ENCODE data around the gene CPOX. TPM values are rescaled to one million over a fixed set of nuclear protein-coding genes. Genes with fewer than 3 reads are reported as not detected.

Gene CPOX
- total and polyA plus RNA-seq, 10 of the 15 experiments (the other 5 are each of a cell fraction or from before 2014, with no cell fraction given): 40.7 to 72.6 (median 64.5) TPM

DNA sequence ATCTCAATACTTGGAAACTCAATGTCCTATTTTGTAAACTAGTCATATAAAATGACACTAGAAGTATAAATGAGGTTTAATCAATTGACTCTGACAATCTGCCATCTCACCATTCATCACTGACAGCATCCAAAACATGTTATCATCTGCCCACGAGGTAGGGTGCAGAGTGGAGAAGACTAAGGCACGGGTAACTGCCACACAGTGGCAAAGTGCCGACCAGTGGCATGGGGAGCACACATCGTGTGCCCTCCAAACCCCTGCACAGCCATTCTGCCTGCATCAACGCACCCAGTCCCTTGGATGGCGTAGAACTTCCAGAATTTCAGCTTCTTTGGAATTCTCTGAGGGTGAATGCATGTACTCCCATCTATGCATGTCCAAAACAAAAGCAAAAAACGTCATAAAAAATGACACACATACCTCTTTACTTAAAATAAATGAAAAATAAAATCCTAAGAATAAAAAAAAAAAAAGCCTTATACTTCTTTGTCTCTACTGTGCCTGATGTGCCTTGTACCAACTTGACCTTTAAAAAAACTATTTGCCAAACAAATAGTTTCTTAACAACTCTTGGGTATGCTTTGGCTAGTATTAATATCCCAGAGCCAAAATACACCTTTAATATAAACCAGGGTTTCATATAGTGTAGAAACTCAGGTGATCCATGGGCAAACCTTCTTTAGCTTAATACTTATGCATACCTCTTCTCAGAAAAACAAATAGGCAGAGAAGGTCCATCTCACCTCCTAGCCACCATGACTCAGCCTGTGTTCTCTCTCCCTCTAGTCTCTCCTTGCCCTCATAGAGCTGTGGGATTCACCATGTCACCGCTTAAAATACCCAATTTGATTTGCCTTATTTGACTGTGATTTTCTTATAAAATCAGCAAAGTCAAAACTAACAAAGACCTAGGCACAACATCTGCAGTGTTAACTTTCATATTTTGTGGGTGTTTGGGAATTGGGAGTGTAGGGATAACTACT is 12.7 kb downstream of the CPOX start (continued):
- TF ChIP-seq, protein P1, sequence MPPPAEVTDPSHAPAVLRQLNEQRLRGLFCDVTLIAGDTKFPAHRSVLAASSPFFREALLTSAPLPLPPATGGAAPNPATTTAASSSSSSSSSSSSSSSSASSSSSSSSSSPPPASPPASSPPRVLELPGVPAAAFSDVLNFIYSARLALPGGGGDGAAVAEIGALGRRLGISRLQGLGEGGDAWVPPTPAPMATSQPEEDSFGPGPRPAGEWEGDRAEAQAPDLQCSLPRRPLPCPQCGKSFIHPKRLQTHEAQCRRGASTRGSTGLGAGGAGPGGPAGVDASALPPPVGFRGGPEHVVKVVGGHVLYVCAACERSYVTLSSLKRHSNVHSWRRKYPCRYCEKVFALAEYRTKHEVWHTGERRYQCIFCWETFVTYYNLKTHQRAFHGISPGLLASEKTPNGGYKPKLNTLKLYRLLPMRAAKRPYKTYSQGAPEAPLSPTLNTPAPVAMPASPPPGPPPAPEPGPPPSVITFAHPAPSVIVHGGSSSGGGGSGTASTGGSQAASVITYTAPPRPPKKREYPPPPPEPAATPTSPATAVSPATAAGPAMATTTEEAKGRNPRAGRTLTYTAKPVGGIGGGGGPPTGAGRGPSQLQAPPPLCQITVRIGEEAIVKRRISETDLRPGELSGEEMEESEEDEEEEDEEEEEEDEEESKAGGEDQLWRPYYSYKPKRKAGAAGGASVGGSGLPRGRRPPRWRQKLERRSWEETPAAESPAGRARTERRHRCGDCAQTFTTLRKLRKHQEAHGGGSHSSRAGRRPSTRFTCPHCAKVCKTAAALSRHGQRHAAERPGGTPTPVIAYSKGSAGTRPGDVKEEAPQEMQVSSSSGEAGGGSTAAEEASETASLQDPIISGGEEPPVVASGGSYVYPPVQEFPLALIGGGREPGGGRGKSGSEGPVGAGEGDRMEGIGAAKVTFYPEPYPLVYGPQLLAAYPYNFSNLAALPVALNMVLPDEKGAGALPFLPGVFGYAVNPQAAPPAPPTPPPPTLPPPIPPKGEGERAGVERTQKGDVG (CRISPR knock-in tag; IDR thresholded peaks at IDR 0.05): no peak
- no peak for TF ChIP-seq NFYA (IDR thresholded peaks at IDR 0.05; ENCODE audit: borderline replicate concordance, low read depth, low read length)
- TF ChIP-seq, protein P2, sequence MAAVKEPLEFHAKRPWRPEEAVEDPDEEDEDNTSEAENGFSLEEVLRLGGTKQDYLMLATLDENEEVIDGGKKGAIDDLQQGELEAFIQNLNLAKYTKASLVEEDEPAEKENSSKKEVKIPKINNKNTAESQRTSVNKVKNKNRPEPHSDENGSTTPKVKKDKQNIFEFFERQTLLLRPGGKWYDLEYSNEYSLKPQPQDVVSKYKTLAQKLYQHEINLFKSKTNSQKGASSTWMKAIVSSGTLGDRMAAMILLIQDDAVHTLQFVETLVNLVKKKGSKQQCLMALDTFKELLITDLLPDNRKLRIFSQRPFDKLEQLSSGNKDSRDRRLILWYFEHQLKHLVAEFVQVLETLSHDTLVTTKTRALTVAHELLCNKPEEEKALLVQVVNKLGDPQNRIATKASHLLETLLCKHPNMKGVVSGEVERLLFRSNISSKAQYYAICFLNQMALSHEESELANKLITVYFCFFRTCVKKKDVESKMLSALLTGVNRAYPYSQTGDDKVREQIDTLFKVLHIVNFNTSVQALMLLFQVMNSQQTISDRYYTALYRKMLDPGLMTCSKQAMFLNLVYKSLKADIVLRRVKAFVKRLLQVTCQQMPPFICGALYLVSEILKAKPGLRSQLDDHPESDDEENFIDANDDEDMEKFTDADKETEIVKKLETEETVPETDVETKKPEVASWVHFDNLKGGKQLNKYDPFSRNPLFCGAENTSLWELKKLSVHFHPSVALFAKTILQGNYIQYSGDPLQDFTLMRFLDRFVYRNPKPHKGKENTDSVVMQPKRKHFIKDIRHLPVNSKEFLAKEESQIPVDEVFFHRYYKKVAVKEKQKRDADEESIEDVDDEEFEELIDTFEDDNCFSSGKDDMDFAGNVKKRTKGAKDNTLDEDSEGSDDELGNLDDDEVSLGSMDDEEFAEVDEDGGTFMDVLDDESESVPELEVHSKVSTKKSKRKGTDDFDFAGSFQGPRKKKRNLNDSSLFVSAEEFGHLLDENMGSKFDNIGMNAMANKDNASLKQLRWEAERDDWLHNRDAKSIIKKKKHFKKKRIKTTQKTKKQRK (IDR thresholded peaks at IDR 0.05; ENCODE audit: low read depth, low read length): no peak
- TF ChIP-seq, protein P3, sequence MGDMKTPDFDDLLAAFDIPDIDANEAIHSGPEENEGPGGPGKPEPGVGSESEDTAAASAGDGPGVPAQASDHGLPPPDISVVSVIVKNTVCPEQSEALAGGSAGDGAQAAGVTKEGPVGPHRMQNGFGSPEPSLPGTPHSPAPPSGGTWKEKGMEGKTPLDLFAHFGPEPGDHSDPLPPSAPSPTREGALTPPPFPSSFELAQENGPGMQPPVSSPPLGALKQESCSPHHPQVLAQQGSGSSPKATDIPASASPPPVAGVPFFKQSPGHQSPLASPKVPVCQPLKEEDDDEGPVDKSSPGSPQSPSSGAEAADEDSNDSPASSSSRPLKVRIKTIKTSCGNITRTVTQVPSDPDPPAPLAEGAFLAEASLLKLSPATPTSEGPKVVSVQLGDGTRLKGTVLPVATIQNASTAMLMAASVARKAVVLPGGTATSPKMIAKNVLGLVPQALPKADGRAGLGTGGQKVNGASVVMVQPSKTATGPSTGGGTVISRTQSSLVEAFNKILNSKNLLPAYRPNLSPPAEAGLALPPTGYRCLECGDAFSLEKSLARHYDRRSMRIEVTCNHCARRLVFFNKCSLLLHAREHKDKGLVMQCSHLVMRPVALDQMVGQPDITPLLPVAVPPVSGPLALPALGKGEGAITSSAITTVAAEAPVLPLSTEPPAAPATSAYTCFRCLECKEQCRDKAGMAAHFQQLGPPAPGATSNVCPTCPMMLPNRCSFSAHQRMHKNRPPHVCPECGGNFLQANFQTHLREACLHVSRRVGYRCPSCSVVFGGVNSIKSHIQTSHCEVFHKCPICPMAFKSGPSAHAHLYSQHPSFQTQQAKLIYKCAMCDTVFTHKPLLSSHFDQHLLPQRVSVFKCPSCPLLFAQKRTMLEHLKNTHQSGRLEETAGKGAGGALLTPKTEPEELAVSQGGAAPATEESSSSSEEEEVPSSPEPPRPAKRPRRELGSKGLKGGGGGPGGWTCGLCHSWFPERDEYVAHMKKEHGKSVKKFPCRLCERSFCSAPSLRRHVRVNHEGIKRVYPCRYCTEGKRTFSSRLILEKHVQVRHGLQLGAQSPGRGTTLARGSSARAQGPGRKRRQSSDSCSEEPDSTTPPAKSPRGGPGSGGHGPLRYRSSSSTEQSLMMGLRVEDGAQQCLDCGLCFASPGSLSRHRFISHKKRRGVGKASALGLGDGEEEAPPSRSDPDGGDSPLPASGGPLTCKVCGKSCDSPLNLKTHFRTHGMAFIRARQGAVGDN (IDR thresholded peaks at IDR 0.05): no peak
- no peak for TF ChIP-seq PAX8 (IDR thresholded peaks at IDR 0.05)
- TF ChIP-seq LARP7 (IDR thresholded peaks at IDR 0.05): no peak
- TF ChIP-seq EZH2 (IDR thresholded peaks at IDR 0.05; ENCODE audit: borderline replicate concordance, control insufficient read depth, low read depth, low read length): no peak
- TF ChIP-seq BHLHE40 (IDR thresholded peaks at IDR 0.05; ENCODE audit: borderline replicate concordance in 1 of 2, low read depth in 2 of 2, low read length in 1 of 2): no peak
- TF ChIP-seq, protein P4, sequence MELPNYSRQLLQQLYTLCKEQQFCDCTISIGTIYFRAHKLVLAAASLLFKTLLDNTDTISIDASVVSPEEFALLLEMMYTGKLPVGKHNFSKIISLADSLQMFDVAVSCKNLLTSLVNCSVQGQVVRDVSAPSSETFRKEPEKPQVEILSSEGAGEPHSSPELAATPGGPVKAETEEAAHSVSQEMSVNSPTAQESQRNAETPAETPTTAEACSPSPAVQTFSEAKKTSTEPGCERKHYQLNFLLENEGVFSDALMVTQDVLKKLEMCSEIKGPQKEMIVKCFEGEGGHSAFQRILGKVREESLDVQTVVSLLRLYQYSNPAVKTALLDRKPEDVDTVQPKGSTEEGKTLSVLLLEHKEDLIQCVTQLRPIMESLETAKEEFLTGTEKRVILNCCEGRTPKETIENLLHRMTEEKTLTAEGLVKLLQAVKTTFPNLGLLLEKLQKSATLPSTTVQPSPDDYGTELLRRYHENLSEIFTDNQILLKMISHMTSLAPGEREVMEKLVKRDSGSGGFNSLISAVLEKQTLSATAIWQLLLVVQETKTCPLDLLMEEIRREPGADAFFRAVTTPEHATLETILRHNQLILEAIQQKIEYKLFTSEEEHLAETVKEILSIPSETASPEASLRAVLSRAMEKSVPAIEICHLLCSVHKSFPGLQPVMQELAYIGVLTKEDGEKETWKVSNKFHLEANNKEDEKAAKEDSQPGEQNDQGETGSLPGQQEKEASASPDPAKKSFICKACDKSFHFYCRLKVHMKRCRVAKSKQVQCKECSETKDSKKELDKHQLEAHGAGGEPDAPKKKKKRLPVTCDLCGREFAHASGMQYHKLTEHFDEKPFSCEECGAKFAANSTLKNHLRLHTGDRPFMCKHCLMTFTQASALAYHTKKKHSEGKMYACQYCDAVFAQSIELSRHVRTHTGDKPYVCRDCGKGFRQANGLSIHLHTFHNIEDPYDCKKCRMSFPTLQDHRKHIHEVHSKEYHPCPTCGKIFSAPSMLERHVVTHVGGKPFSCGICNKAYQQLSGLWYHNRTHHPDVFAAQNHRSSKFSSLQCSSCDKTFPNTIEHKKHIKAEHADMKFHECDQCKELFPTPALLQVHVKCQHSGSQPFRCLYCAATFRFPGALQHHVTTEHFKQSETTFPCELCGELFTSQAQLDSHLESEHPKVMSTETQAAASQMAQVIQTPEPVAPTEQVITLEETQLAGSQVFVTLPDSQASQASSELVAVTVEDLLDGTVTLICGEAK (IDR thresholded peaks at IDR 0.05; ENCODE audit: borderline replicate concordance): no peak

Data from GM12878 (cell line).